CD1c-positive myeloid dendritic cell (primary cell): ENCODE data around the gene SMG5.
"Not testable (repeated sequence)": the region's sequence is repeated elsewhere in the genome, so short reads cannot be mapped to it uniquely, and the experiment has no call there.

Experiments
- DNase-seq: peaks from one replicate; pipeline ENCODE4 v3.0.0-alpha.2; 2016; ENCODE audit errors: extremely low spot score

The SMG5 gene

GRCh38 chr1:156244126-156244525, 38.5 kb downstream of the SMG5 start:
- no peak for DNase-seq

- no peak for DNase-seq
These were observed 39.9 kb downstream of the SMG5 start for GRCh38 chr1:156242738-156243137.

DNA sequence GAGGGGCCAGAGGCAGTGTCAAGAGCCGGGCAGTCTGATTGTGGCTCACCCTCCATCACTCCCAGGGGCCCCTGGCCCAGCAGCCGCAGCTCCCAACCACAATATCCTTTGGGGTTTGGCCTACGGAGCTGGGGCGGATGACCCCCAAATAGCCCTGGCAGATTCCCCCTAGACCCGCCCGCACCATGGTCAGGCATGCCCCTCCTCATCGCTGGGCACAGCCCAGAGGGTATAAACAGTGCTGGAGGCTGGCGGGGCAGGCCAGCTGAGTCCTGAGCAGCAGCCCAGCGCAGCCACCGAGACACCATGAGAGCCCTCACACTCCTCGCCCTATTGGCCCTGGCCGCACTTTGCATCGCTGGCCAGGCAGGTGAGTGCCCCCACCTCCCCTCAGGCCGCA, 40.7 kb downstream of the SMG5 start, which contains the start of gene BGLAP:
Gene BGLAP (plus strand): TSS at position 259 of the 400 bp plus-strand sequence. CDS start 48 bp downstream, at position 307.
- no peak for DNase-seq

- DNase-seq: peak; percentile 21
These were observed 41.3 kb downstream of the SMG5 start for GRCh38 chr1:156241311-156241811.

DNA sequence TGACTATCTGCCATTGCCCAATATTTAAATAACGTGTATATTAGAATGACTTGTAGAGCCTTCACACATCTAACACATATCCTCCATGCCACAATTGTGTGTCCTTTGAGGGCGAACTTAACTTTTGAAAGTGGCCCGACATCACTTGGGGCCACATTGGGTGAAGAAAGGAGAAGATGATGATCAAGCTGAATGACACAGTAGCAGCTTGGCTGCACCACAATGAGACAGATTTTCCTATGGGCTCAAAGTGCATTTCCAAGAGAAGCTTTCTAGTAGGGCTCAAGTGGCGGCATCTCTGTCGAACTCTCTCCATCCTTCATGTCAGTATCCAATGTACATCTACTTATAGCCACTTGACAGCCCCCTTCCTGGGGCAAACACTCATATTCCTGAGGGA, 44.4 kb downstream of the SMG5 start:
- DNase-seq: no peak

- DNase-seq: no peak
These were observed 46.5 kb downstream of the SMG5 start for GRCh38 chr1:156236164-156236563.

- DNase-seq: no peak
These were observed 49.0 kb downstream of the SMG5 start for GRCh38 chr1:156233426-156234127.

DNA sequence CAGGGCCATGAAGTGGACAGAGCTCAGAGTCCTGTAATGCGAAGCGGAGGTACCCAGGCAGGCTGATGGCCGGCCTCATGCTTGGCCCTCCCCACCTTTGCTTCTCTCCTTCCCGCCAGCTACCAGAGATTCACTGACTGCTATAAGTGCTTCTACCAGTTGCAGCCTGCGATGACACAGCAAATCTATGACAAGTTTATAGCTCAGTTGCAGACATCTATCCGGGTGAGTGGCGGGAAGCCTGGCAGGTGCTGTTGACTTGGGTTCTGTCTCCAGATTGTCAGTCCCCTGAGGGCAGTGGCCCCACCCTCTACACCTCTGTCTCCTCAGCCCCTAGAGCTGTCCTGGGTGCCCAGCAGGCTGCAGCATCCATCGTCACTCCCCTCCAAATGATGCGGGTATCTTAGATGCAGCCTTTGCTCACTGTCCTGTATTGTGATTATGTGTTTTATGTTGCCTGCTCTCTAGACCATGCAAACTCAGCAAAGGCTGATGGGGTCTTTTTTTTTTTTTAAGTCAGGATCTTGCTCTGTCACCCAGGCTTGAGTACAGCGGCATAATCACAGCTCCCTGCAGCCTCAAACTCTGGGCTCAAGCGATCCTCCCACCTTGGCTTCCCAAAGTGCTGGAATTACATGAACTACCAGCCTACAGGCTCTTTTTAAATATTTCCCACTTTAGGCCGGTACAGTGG, 50.3 kb downstream of the SMG5 start:
- DNase-seq: no peak

DNA sequence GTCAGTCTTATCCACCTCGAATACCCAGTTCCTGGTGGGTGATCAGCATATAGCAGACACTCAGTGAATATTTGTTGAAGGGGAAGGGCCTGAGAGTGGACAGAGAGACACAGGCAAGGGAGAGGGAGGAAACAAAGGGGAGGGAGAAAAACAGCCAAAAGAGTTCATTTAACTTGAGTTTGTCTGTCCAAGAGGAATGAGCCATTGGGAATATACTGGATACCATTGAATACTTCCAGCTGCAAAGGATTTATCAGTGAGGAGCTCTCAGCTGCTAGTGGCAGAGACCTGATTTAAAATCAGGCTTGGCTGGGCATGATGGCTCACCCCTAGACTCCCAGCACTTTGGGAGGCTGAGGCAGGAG, 52.2 kb downstream of the SMG5 start:
- DNase-seq: no peak

- DNase-seq: no peak
These were observed 52.7 kb downstream of the SMG5 start for GRCh38 chr1:156229809-156230472.

DNA sequence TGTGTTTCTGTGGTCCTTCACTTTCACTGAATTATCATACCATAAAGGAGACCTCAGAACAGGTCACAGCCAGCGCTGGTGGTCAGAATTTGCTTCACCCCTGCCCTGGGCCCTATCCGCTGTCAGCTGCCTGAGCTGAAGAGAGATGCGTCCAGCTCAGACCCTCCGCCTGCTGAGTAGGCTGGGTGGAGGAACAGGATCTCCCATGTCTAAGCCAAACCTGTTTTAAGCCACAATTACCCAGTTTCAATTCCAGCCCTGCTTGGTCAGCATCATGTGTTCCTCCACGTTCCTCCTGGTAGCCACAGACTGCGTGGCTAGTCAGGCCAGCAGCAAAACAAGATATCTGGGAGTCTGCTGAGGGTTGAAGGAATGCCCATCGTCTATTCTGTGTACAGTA, 54.1 kb downstream of the SMG5 start:
- DNase-seq: no peak

GRCh38 chr1:156226782-156227181, 55.8 kb downstream of the SMG5 start:
- DNase-seq: no peak

DNA sequence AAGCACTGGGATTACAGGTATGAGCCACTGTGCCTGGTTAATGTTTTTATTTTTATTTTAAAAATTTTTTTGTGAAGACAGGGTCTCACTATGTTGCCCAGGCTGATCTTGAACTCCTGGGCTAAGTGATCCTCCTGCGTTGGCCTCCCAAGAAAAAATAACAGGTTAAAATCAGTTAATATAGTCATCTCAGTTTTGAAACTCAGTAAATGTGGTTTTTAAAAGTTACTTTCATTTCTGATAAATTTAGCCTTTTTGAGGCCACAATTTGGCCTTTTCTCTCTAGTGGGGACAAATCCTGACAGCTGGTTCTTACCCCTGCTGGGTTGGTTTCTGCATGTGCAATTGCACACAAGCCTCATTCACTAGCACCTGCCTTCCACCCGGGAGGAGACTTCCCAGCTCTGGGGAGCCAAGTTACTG, 56.5 kb downstream of the SMG5 start:
- no peak for DNase-seq

DNA sequence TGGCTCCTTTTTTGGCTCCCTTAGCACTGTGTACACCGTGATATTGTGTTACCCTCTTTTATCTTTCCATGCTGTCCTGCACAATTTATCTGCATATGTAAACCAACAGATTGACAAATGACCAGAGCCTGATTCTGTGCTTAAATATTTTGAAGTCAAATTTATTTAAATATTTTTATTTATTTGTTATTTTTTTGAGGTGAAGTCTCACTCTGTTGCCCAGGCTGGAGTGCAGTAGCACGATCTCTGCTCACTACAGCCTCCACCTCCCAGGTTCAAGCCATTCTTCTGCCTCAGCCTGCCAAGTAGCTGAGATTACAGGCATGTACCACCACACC, 57.0 kb downstream of the SMG5 start:
- DNase-seq: no peak

- DNase-seq: no peak
These were observed 60.5 kb downstream of the SMG5 start for GRCh38 chr1:156221986-156222692.

DNA sequence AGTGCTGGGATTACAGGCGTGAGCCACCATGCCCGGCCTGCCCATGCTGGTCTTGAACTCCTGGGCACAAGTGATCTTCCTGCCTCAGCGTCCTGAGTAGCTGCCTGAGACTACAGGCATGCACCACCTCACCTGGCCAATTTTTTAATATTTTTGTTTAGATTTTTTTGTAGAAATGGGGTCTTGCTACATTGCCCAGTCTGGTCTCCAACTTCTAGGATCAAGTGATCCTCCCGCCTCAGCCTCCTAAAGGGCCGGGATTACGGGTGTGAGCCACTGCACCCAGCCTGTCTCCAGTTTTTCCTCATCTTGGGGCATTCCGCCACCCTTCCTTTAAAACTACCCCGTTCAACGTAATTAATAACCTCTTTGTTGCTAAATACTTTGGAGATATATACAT, 62.4 kb downstream of the SMG5 start:
- DNase-seq: no peak

- DNase-seq: peak; percentile 62
These were observed 64.8 kb downstream of the SMG5 start for GRCh38 chr1:156217871-156218270.

GRCh38 chr1:156216361-156217086, 66.1 kb downstream of the SMG5 start:
- DNase-seq: not testable (repeated sequence)

DNA sequence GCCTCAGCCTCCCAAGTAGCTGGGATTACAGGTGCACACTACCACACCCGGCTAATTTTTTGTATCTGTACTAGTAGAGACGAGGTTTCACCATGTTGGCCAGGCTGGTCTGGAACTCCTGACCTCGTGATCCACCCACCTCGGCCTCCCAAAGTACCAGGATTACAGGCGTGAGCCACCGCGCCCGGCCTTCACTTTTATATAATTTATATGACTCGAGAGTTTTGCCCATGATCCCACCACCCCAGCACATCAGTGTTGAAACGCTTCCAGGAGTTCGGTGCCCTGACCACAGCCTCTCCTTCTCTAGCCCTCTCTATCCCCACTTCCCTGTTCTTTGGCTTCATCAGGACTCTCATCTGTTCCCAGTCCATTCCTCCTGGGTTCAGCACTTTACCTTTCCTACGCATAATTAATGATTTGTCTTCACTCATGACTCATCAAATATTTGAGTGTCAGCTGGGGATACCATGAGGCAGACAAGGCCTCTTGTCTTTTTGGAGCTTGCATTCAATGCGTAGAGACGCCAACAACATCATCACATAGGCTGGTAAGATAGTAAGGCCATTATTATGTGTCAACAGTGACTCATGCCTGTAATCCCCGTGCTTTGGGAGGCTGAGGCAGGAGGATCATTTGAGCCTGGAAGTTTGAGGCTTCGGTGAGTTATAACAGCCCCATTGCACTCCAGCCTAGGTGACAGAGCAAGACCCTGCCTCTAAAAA, 68.4 kb downstream of the SMG5 start:
- no peak for DNase-seq

DNA sequence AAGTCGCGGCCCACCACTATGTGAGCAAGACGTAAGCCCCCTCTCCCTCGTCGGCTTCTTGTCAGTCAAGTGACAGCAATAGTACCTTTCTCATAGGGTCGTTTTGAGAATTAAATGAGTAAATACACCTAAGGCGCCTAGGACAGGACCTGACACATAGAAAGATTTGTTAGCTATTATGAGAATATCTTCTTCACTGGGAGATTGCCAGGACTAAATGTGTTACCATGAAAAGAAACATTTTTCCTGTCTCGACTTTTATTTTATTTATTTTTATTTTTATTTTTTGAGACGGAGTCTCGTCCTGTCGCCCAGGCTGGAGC, 69.0 kb downstream of the SMG5 start:
- no peak for DNase-seq
